Prostate gland (tissue), 2 donors: ENCODE results near the gene MYO5A.
"Not testable (repeated sequence)": the region's sequence is repeated elsewhere in the genome, so short reads cannot be mapped to it uniquely, and the experiment has no call there.

Experiments used
- POLR2A ChIP-seq: fragments of 450-650 bp; IDR thresholded peaks from one replicate; pipeline ENCODE4 v1.6.1; 2016; ENCODE audit warnings: antibody characterized with exemption, mild to moderate bottlenecking
- TF ChIP-seq, protein P1 (sequence below), 4 experiments: fragments of 200-600 bp in 2 of 4; fragments of 450-650 bp in 2 of 4; sonication (generic) in 2 of 4; IDR thresholded peaks; 1 replicate in 3 of 4; 2 replicates in 1 of 4; pipeline ENCODE4 v1.5.1; 2016 to 2019; ENCODE audit warnings: antibody characterized with exemption in 4 of 4, mild to moderate bottlenecking in 2 of 4, moderate library complexity in 2 of 4

DNA sequence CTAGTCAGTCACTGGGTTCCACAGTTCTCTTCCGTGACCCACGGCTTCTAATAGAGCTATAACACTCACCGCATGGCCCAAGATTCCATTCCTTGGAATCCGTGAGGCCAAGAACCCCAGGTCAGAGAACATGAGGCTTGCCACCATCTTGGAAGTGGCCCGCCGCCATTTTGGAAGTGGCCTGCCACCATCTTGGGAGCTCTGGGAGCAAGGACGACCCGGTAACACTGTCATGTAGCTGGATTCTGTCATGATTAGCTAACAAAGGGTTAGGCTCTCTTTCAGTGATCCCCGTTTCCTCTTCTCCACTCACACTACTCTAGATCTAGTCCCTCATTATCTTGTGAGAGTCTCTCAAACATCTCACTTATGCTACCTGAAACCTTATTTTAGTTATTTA is 89.6 kb downstream of the MYO5A start:
- TF ChIP-seq, protein P1, sequence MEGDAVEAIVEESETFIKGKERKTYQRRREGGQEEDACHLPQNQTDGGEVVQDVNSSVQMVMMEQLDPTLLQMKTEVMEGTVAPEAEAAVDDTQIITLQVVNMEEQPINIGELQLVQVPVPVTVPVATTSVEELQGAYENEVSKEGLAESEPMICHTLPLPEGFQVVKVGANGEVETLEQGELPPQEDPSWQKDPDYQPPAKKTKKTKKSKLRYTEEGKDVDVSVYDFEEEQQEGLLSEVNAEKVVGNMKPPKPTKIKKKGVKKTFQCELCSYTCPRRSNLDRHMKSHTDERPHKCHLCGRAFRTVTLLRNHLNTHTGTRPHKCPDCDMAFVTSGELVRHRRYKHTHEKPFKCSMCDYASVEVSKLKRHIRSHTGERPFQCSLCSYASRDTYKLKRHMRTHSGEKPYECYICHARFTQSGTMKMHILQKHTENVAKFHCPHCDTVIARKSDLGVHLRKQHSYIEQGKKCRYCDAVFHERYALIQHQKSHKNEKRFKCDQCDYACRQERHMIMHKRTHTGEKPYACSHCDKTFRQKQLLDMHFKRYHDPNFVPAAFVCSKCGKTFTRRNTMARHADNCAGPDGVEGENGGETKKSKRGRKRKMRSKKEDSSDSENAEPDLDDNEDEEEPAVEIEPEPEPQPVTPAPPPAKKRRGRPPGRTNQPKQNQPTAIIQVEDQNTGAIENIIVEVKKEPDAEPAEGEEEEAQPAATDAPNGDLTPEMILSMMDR (IDR thresholded peaks at IDR 0.05): not testable (repeated sequence)
- not testable (repeated sequence) for TF ChIP-seq POLR2A
